ENCODE measurements around the gene MYO3B.

GRCh38 chr2:170371231-170371998 is 193.5 kb downstream of the MYO3B start:
- TF ChIP-seq GATA3 (IDR thresholded peaks at IDR 0.05; ENCODE audit: low read depth, low read length) (no peak), GATA2 (IDR thresholded peaks at IDR 0.05; ENCODE audit: low read depth, low read length) (no peak)
